ENCODE results near the gene SBSN.

Gene SBSN

GRCh38 chr19:35498220-35498619 is 29.9 kb downstream of the SBSN start:
- Histone ChIP-seq H3K4me1 (ENCODE audit: insufficient read depth, low read length) (no peaks in the 10 kb centered on the region), H3K36me3 (ENCODE audit: insufficient read depth, low read length) (peaks cover 55% of the 10 kb centered on the region), H3K9me3 (ENCODE audit: insufficient read depth, low read depth, low read length) (no peaks in the 10 kb centered on the region), H3K27ac (ENCODE audit: low read depth, low read length) (no peak overlapping the region), H3K27me3 (ENCODE audit: insufficient read depth, low read length) (no peaks in the 10 kb centered on the region), H3K9ac (ENCODE audit: low read depth, low read length) (no peak overlapping the region), H3K4me3 (ENCODE audit: low read length) (no peak overlapping the region)
- WGBS = 95% methylated on average over 2 of the region's 3 CpGs

GRCh38 chr19:35497406-35497805 is 30.7 kb downstream of the SBSN start:
- no peak overlapping the region for H3K27ac ChIP-seq (ENCODE audit: low read depth, low read length)

GRCh38 chr19:35495107-35496064 is 32.7 kb downstream of the SBSN start:
- Histone ChIP-seq H3K9me3 (ENCODE audit: insufficient read depth, low read depth, low read length) (no peaks in the 10 kb centered on the region), H3K9ac (ENCODE audit: low read depth, low read length) (no peak overlapping the region), H3K4me1 (ENCODE audit: insufficient read depth, low read length) (no peaks in the 10 kb centered on the region), H3K4me3 (ENCODE audit: low read length) (no peak overlapping the region), H3K36me3 (ENCODE audit: insufficient read depth, low read length) (peaks cover 29% of the 10 kb centered on the region), H3K27me3 (ENCODE audit: insufficient read depth, low read length) (no peaks in the 10 kb centered on the region), H3K27ac (ENCODE audit: low read depth, low read length) (no peak overlapping the region)
- 36% methylated on average over 30 of the region's 30 CpGs for WGBS

More at GRCh38 chr19:35497406-35497805, 30.7 kb downstream of the SBSN start:
- Histone ChIP-seq H3K4me1 (ENCODE audit: insufficient read depth, low read length) (no peaks in the 10 kb centered on the region), H3K36me3 (ENCODE audit: insufficient read depth, low read length) (peaks cover 47% of the 10 kb centered on the region), H3K9me3 (ENCODE audit: insufficient read depth, low read depth, low read length) (no peaks in the 10 kb centered on the region), H3K27me3 (ENCODE audit: insufficient read depth, low read length) (no peaks in the 10 kb centered on the region), H3K4me3 (ENCODE audit: low read length) (no peak overlapping the region), H3K9ac (ENCODE audit: low read depth, low read length) (no peak overlapping the region)
- 91% methylated on average over 14 of the region's 14 CpGs for WGBS

- H3K36me3 ChIP-seq (ENCODE audit: insufficient read depth, low read length) = peaks cover 15% of the 10 kb centered on the region
- H3K4me3 ChIP-seq (ENCODE audit: low read length) = no peak overlapping the region
- 89% methylated on average over 9 of the region's 9 CpGs for WGBS
- no peak overlapping the region for H3K27ac ChIP-seq (ENCODE audit: low read depth, low read length)
- no peaks in the 10 kb centered on the region for H3K27me3 ChIP-seq (ENCODE audit: insufficient read depth, low read length)
- no peaks in the 10 kb centered on the region for H3K9me3 ChIP-seq (ENCODE audit: insufficient read depth, low read depth, low read length)
- H3K4me1 ChIP-seq (ENCODE audit: insufficient read depth, low read length) = no peaks in the 10 kb centered on the region
- no peak overlapping the region for H3K9ac ChIP-seq (ENCODE audit: low read depth, low read length)
These were observed 34.1 kb downstream of the SBSN start for GRCh38 chr19:35493971-35494370.

- no peak overlapping the region for H3K27ac ChIP-seq (ENCODE audit: low read depth, low read length)
- H3K4me1 ChIP-seq (ENCODE audit: insufficient read depth, low read length) = no peaks in the 10 kb centered on the region
- no peaks in the 10 kb centered on the region for H3K9me3 ChIP-seq (ENCODE audit: insufficient read depth, low read depth, low read length)
- H3K4me3 ChIP-seq (ENCODE audit: low read length) = no peak overlapping the region
- no peaks in the 10 kb centered on the region for H3K36me3 ChIP-seq (ENCODE audit: insufficient read depth, low read length)
- 93% methylated on average over 9 of the region's 9 CpGs for whole genome bisulfite sequencing
- no peaks in the 10 kb centered on the region for H3K27me3 ChIP-seq (ENCODE audit: insufficient read depth, low read length)
- no peak overlapping the region for H3K9ac ChIP-seq (ENCODE audit: low read depth, low read length)
These were observed 36.2 kb downstream of the SBSN start for GRCh38 chr19:35491836-35492360.

- H3K9ac ChIP-seq (ENCODE audit: low read depth, low read length) = no peak within 1 kb of the TSS
- WGBS = 86% methylated on average over 9 of the region's 9 CpGs
- H3K36me3 ChIP-seq (ENCODE audit: insufficient read depth, low read length) = no peaks in the 10 kb centered on the region
- H3K27me3 ChIP-seq (ENCODE audit: insufficient read depth, low read length) = 0 out of 2 replicates have a peak, but pooled peaks cover 2% of the 10 kb centered on the region
- no peaks in the 10 kb centered on the region for H3K4me1 ChIP-seq (ENCODE audit: insufficient read depth, low read length)
- H3K4me3 ChIP-seq (ENCODE audit: low read length) = no peak within 1 kb of the TSS
- H3K9me3 ChIP-seq (ENCODE audit: insufficient read depth, low read depth, low read length) = no peaks in the 10 kb centered on the region
- H3K27ac ChIP-seq (ENCODE audit: low read depth, low read length) = no peak within 1 kb of the TSS
These were observed 37.7 kb downstream of the SBSN start, which contains the start of gene KRTDAP for GRCh38 chr19:35490364-35490763. TSS of gene KRTDAP (minus strand) at chr19:35490464. CDS start at chr19:35490442, 22 bp downstream.

- no peak overlapping the region for H3K4me3 ChIP-seq (ENCODE audit: low read length)
- H3K9ac ChIP-seq (ENCODE audit: low read depth, low read length) = no peak overlapping the region
- H3K36me3 ChIP-seq (ENCODE audit: insufficient read depth, low read length) = no peaks in the 10 kb centered on the region
- WGBS = 91% methylated on average over 16 of the region's 16 CpGs
- H3K27ac ChIP-seq (ENCODE audit: low read depth, low read length) = no peak overlapping the region
- H3K27me3 ChIP-seq (ENCODE audit: insufficient read depth, low read length) = 0 out of 2 replicates have a peak, but pooled peaks cover 2% of the 10 kb centered on the region
- H3K9me3 ChIP-seq (ENCODE audit: insufficient read depth, low read depth, low read length) = no peaks in the 10 kb centered on the region
- H3K4me1 ChIP-seq (ENCODE audit: insufficient read depth, low read length) = no peaks in the 10 kb centered on the region
These were observed 39.4 kb downstream of the SBSN start for GRCh38 chr19:35488677-35489076.

GRCh38 chr19:35487656-35488182 is 40.4 kb downstream of the SBSN start:
- Histone ChIP-seq H3K9ac (ENCODE audit: low read depth, low read length) (no peak overlapping the region), H3K27me3 (ENCODE audit: insufficient read depth, low read length) (0 out of 2 replicates have a peak, but pooled peaks cover 2% of the 10 kb centered on the region), H3K36me3 (ENCODE audit: insufficient read depth, low read length) (no peaks in the 10 kb centered on the region), H3K9me3 (ENCODE audit: insufficient read depth, low read depth, low read length) (no peaks in the 10 kb centered on the region), H3K27ac (ENCODE audit: low read depth, low read length) (no peak overlapping the region), H3K4me3 (ENCODE audit: low read length) (no peak overlapping the region), H3K4me1 (ENCODE audit: insufficient read depth, low read length) (no peaks in the 10 kb centered on the region)
- WGBS = 95% methylated on average over 10 of the region's 10 CpGs

- WGBS = 88% methylated on average over 3 of the region's 3 CpGs
- Histone ChIP-seq H3K9ac (ENCODE audit: low read depth, low read length) (no peak overlapping the region), H3K4me3 (ENCODE audit: low read length) (no peak overlapping the region), H3K9me3 (ENCODE audit: insufficient read depth, low read depth, low read length) (no peaks in the 10 kb centered on the region), H3K36me3 (ENCODE audit: insufficient read depth, low read length) (no peaks in the 10 kb centered on the region), H3K4me1 (ENCODE audit: insufficient read depth, low read length) (no peaks in the 10 kb centered on the region), H3K27ac (ENCODE audit: low read depth, low read length) (no peak overlapping the region), H3K27me3 (ENCODE audit: insufficient read depth, low read length) (0 out of 2 replicates have a peak, but pooled peaks cover 2% of the 10 kb centered on the region)
These were observed 41.8 kb downstream of the SBSN start for GRCh38 chr19:35486268-35486708.

- H3K27ac ChIP-seq (ENCODE audit: low read depth, low read length) = no peak overlapping the region
- no peak overlapping the region for H3K9ac ChIP-seq (ENCODE audit: low read depth, low read length)
- 75% methylated on average over 7 of the region's 7 CpGs for WGBS
- no peaks in the 10 kb centered on the region for H3K36me3 ChIP-seq (ENCODE audit: insufficient read depth, low read length)
- H3K9me3 ChIP-seq (ENCODE audit: insufficient read depth, low read depth, low read length) = no peaks in the 10 kb centered on the region
- no peaks in the 10 kb centered on the region for H3K4me1 ChIP-seq (ENCODE audit: insufficient read depth, low read length)
- H3K4me3 ChIP-seq (ENCODE audit: low read length) = no peak overlapping the region
- H3K27me3 ChIP-seq (ENCODE audit: insufficient read depth, low read length) = 0 out of 2 replicates have a peak, but pooled peaks cover 2% of the 10 kb centered on the region
These were observed 43.7 kb downstream of the SBSN start for GRCh38 chr19:35484252-35485036.
